H1 (cell line): ENCODE results near the gene ANKS1B. TPM values are rescaled to one million over a fixed set of nuclear protein-coding genes. Genes with fewer than 3 reads are reported as not detected.

Experiments used
- CTCF ChIA-PET: fragments of 300-600 bp; sonication (Branson Sonifier 250); formaldehyde crosslinking; loops from one replicate; lab custom pipeline; 2021; ENCODE audit not compliant: partially characterized antibody; lab: Charles Lee
- POLR2A ChIA-PET: fragments of 300-600 bp; sonication (Branson Sonifier 250); formaldehyde crosslinking; loops from one replicate; lab custom pipeline; 2021; ENCODE audit warnings: inconsistent platforms; ENCODE audit not compliant: partially characterized antibody; lab: Charles Lee
- DNase-seq, 2 experiments: peaks; one replicate each; pipeline versions ENCODE4 v3.0.0 to v3.0.0-alpha.2; 2010 to 2022; ENCODE audit warnings: low spot score in 2 of 2, low read depth in 1 of 2, mixed read lengths in 1 of 2
- FAIRE-seq: peaks from 2 replicates; lab custom pipeline; 2011; peaks lifted over from hg19 to GRCh38; lab: Jason Lieb, UNC
- H2AFZ ChIP-seq: 2 replicates; pipeline ENCODE4 v1.8.1; 2012; ENCODE audit warnings: low read length, inconsistent platforms
- H2AK5ac ChIP-seq: 2 replicates; pipeline ENCODE4 v1.6.1; 2013; ENCODE audit warnings: low read depth, low read length
- H2BK120ac ChIP-seq: replicated peaks from 2 replicates; pipeline ENCODE3; 2013; ENCODE audit warnings: low read depth, low read length, inconsistent platforms
- H2BK12ac ChIP-seq: 2 replicates; pipeline ENCODE4 v1.6.1; 2013; ENCODE audit warnings: low read depth, low read length
- H2BK15ac ChIP-seq: 2 replicates; pipeline ENCODE4 v1.6.1; 2013; ENCODE audit warnings: low read length
- H2BK20ac ChIP-seq: 2 replicates; pipeline ENCODE4 v1.6.1; 2013; ENCODE audit warnings: low read length
- H2BK5ac ChIP-seq: 2 replicates; pipeline ENCODE4 v1.6.1; 2013; ENCODE audit warnings: low read depth, low read length
- H3K14ac ChIP-seq: 2 replicates; pipeline ENCODE4 v1.6.1; 2013; ENCODE audit warnings: inconsistent platforms; ENCODE audit not compliant: insufficient read length
- H3K18ac ChIP-seq: 2 replicates; pipeline ENCODE4 v1.6.1; 2013; ENCODE audit warnings: low read length; ENCODE audit errors: extremely low read depth
- H3K23ac ChIP-seq: 2 replicates; pipeline ENCODE4 v1.6.1; 2013; ENCODE audit warnings: inconsistent platforms; ENCODE audit not compliant: insufficient read length
- H3K23me2 ChIP-seq: 2 replicates; pipeline ENCODE4 v1.6.1; 2013; ENCODE audit warnings: low read depth, low read length
- H3K27ac ChIP-seq: 2 replicates; pipeline ENCODE4 v1.6.1; 2011; ENCODE audit warnings: low read depth, low read length, inconsistent platforms
- H3K27me3 ChIP-seq, 4 experiments: replicated peaks in 1 of 4; 1 replicate in 1 of 4; 2 replicates in 3 of 4; pipeline versions ENCODE4 v1.6.1 to v1.8.1; 2011 to 2013; ENCODE audit warnings: low read length in 3 of 4, mild to moderate bottlenecking in 3 of 4, inconsistent platforms in 2 of 4, mixed read lengths in 2 of 4, moderate library complexity in 1 of 4; ENCODE audit not compliant: control insufficient read depth in 3 of 4, insufficient read depth in 3 of 4; ENCODE audit errors: extremely low read depth in 1 of 4
- H3K36me3 ChIP-seq, 4 experiments: 2 replicates each; pipeline versions ENCODE4 v1.6.1 to v1.8.1; 2011 to 2013; ENCODE audit warnings: mild to moderate bottlenecking in 4 of 4, low read length in 3 of 4, moderate library complexity in 2 of 4, control low read depth in 1 of 4, inconsistent platforms in 1 of 4; ENCODE audit not compliant: insufficient read depth in 4 of 4, control insufficient read depth in 2 of 4
- H3K4ac ChIP-seq: replicated peaks from 2 replicates; pipeline ENCODE3; 2013; ENCODE audit warnings: low read length, low read depth, mixed read lengths, inconsistent platforms; ENCODE audit not compliant: insufficient read length
- H3K4me1 ChIP-seq, 4 experiments: replicated peaks in 1 of 4; 1 replicate in 1 of 4; 2 replicates in 3 of 4; pipeline versions ENCODE4 v1.6.1 to v1.8.1; 2011 to 2013; ENCODE audit warnings: low read length in 3 of 4, inconsistent platforms in 2 of 4, mixed read lengths in 1 of 4; ENCODE audit not compliant: insufficient read depth in 4 of 4, control insufficient read depth in 3 of 4
- H3K4me2 ChIP-seq, 2 experiments: 2 replicates each; pipeline versions ENCODE4 v1.6.1 to v1.8.1; 2011 to 2013; ENCODE audit warnings: low read depth in 2 of 2, low read length in 2 of 2, control low read depth in 1 of 2, inconsistent platforms in 1 of 2, mild to moderate bottlenecking in 1 of 2; ENCODE audit not compliant: insufficient read depth in 1 of 2
- H3K4me3 ChIP-seq, 4 experiments: fragments of 200-600, 300-600 bp in 1 of 4; sonication (generic), shearing (Covaris generic), sonication (Bioruptor Twin) in 1 of 4; 2 replicates each; pipeline versions ENCODE4 v1.5.1 to v1.8.1; 2011 to 2016; ENCODE audit warnings: low read length in 4 of 4, low read depth in 3 of 4, control low read depth in 2 of 4, inconsistent platforms in 2 of 4, mild to moderate bottlenecking in 2 of 4, mixed read lengths in 1 of 4, moderate library complexity in 1 of 4; ENCODE audit not compliant: insufficient read depth in 2 of 4; ENCODE audit errors: extremely low read depth in 1 of 4
- H3K56ac ChIP-seq: replicated peaks from 2 replicates; pipeline ENCODE3; 2013; ENCODE audit warnings: low read depth, mild to moderate bottlenecking, mixed read lengths, low read length, inconsistent platforms; ENCODE audit not compliant: insufficient read length
- H3K79me1 ChIP-seq: 2 replicates; pipeline ENCODE4 v1.6.1; 2013; ENCODE audit warnings: low read depth, low read length, control low read depth
- H3K79me2 ChIP-seq, 2 experiments: 2 replicates each; pipeline versions ENCODE4 v1.6.1 to v1.8.1; 2012 to 2013; ENCODE audit warnings: low read length in 2 of 2, mild to moderate bottlenecking in 2 of 2, inconsistent platforms in 1 of 2; ENCODE audit not compliant: insufficient read depth in 2 of 2, control insufficient read depth in 1 of 2
- H3K9ac ChIP-seq, 4 experiments: replicated peaks in 1 of 4; 1 replicate in 1 of 4; 2 replicates in 3 of 4; pipeline versions ENCODE4 v1.6.1 to v1.8.1; 2011 to 2013; ENCODE audit warnings: low read depth in 3 of 4, low read length in 3 of 4, control low read depth in 2 of 4, mild to moderate bottlenecking in 2 of 4, moderate library complexity in 2 of 4, inconsistent platforms in 1 of 4; ENCODE audit errors: extremely low read depth in 1 of 4
- H3K9me3 ChIP-seq, 2 experiments: 2 replicates each; pipeline versions ENCODE4 v1.6.1 to v1.8.1; 2012 to 2013; ENCODE audit warnings: mild to moderate bottlenecking in 2 of 2, moderate library complexity in 2 of 2, control low read depth in 1 of 2, inconsistent platforms in 1 of 2, low read depth in 1 of 2, low read length in 1 of 2, mixed read lengths in 1 of 2; ENCODE audit not compliant: insufficient read depth in 2 of 2
- H4K20me1 ChIP-seq, 2 experiments: replicated peaks in 1 of 2; 2 replicates each; pipeline versions ENCODE3 to v1.8.1; 2011 to 2013; ENCODE audit warnings: inconsistent platforms in 2 of 2, low read length in 2 of 2, mild to moderate bottlenecking in 1 of 2; ENCODE audit not compliant: insufficient read depth in 2 of 2, control insufficient read depth in 1 of 2
- H4K5ac ChIP-seq: 2 replicates; pipeline ENCODE4 v1.6.1; 2013; ENCODE audit warnings: low read length, low read depth, mixed read lengths, inconsistent platforms; ENCODE audit not compliant: insufficient read length
- H4K8ac ChIP-seq: 2 replicates; pipeline ENCODE4 v1.8.0; 2013; ENCODE audit warnings: mild to moderate bottlenecking, moderate library complexity, low read length, inconsistent platforms; ENCODE audit not compliant: insufficient read depth; ENCODE audit errors: extremely low read depth
- H4K91ac ChIP-seq: replicated peaks from 2 replicates; pipeline ENCODE3; 2013; ENCODE audit warnings: low read length, mixed read lengths, inconsistent platforms; ENCODE audit not compliant: insufficient read length
- CREB1 ChIP-seq: IDR thresholded peaks from 2 replicates; pipeline ENCODE4 v1.6.1; 2012; ENCODE audit warnings: inconsistent platforms
- GTF2F1 ChIP-seq: IDR thresholded peaks from 2 replicates; pipeline ENCODE4 v1.6.1; 2012; ENCODE audit warnings: low read depth, low read length, improper control_type of control experiment, borderline replicate concordance
- RBBP5 ChIP-seq: IDR thresholded peaks from 2 replicates; pipeline ENCODE4 v1.7.1; 2012; ENCODE audit warnings: low read depth, mild to moderate bottlenecking, inconsistent platforms, low read length, moderate library complexity, borderline replicate concordance
- TAF7 ChIP-seq: optimal IDR thresholded peaks from 2 replicates; pipeline ENCODE3; 2011; ENCODE audit warnings: low read depth, mild to moderate bottlenecking, inconsistent platforms, low read length, moderate library complexity, borderline replicate concordance
- TEAD4 ChIP-seq: IDR thresholded peaks from 2 replicates; pipeline ENCODE4 v1.6.1; 2012; ENCODE audit warnings: low read depth, low read length, inconsistent platforms, mixed read lengths
- WGBS, 2 experiments: shearing (Covaris generic) in 1 of 2; methylation state at CpG; one replicate each; pipeline versions ENCODE4 v1.1.6 to v1.1.7; 2013 to 2015; ENCODE audit warnings: low lambda C conversion rate in 2 of 2, mixed read lengths in 2 of 2, inconsistent platforms in 1 of 2, low coverage in 1 of 2, missing lambda C conversion rate in 1 of 2; ENCODE audit not compliant: insufficient replicate concordance in 2 of 2, insufficient coverage in 1 of 2, insufficient read length in 1 of 2; ENCODE audit errors: extremely low coverage in 1 of 2, missing lambda C conversion rate in 1 of 2; 5-methylcytosine and 5-hydroxymethylcytosine counted together
- polyA plus RNA-seq, 7 experiments: library from polyadenylated mRNA; depleted of rRNA in 3 of 7; stranded (reverse) in 5 of 7; unstranded in 2 of 7; fragments of >200 nt in 5 of 7; fragments of 200-250 nt in 2 of 7; gene quantifications; 1 replicate in 5 of 7; 2 replicates in 1 of 7; 4 replicates in 1 of 7; pipeline versions ENCODE4 v1.2.1 to v1.2.3, GENCODE V29; 2011 to 2013; ENCODE audit warnings: missing spikeins in 2 of 7, mixed read lengths in 2 of 7
- total RNA-seq: library from RNA; stranded (reverse); fragmentation: NEBNext Ultra II Directional; extraction: Animal tissue kit (Norgen Biotek cat#: 25700); gene quantifications from 2 replicates; pipeline ENCODE4 v1.2.1, GENCODE V29; 2021
- TF ChIP-seq, protein P1 (sequence below): IDR thresholded peaks from 2 replicates; pipeline ENCODE4 v1.6.1; 2011; ENCODE audit warnings: low read length, improper control_type of control experiment

The ANKS1B gene
- total and polyA plus RNA-seq, 2 of the 8 experiments (the other 6 are each of a cell fraction or from before 2014, with no cell fraction given) = 2.7 to 6.1 TPM

DNA sequence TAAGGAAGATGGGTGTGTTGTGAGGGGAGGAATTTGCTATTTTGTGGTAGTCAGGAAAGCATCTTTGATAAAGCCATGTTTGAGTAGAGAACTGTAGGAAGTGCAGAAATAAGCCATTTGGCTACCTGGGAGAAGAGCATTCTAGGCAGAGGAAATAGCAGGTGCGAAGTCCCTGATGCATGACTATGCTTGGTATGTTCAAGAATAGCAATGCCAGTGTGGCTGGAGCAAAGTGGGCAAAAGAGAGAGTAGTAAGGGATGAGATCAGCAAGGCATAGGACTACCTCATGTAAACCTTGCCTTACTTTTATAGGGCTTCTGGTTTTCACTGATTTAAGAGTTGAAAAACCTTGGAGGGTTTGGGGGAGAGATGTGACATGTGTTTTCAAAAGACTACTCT is 702.6 kb downstream of the ANKS1B start:
- Histone ChIP-seq H3K23me2 (peaks cover 2% of the 10 kb centered on the region; the same call in 1 of the 2 replicates), H3K36me3 (no peaks in the 10 kb centered on the region), H3K4me3 (no peak overlapping the region), H4K91ac (no peak overlapping the region), H3K4me1 (no peaks in the 10 kb centered on the region), H2BK12ac (no peak overlapping the region), H3K14ac (no peak overlapping the region), H3K4ac (no peak overlapping the region), H3K4me2 (no peak overlapping the region), H3K79me1 (no peaks in the 10 kb centered on the region), H3K9ac (no peak overlapping the region), H2AFZ (no peak overlapping the region), H2BK20ac (no peak overlapping the region), H3K79me2 (no peaks in the 10 kb centered on the region), H2BK120ac (no peak overlapping the region), H3K9me3 (no peaks in the 10 kb centered on the region), H3K18ac (no peak overlapping the region), H2BK5ac (no peak overlapping the region), H4K8ac (no peak overlapping the region), H4K20me1 (no peaks in the 10 kb centered on the region), H3K23ac (no peak overlapping the region), H4K5ac (no peak overlapping the region), H3K56ac (no peak overlapping the region), H2BK15ac (no peak overlapping the region), H3K27me3 (no peaks in the 10 kb centered on the region), H2AK5ac (no peak overlapping the region), H3K27ac (no peak overlapping the region)
- TF ChIP-seq TEAD4 (no peak), GTF2F1 (no peak), CREB1 (no peak), RBBP5 (no peak), TAF7 (no peak)
- TF ChIP-seq, protein P1, sequence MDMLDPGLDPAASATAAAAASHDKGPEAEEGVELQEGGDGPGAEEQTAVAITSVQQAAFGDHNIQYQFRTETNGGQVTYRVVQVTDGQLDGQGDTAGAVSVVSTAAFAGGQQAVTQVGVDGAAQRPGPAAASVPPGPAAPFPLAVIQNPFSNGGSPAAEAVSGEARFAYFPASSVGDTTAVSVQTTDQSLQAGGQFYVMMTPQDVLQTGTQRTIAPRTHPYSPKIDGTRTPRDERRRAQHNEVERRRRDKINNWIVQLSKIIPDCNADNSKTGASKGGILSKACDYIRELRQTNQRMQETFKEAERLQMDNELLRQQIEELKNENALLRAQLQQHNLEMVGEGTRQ = no peak
- 92% methylated on average over 1 of the region's 1 CpG; no CpG with 5 or more reads in 1 of the 2 experiments for WGBS, 2 experiments
- FAIRE-seq (no peak), DNase-seq (no peak)
- POLR2A ChIA-PET = no interaction called here
- CTCF ChIA-PET = interaction anchor here (0.9 to 6.2 kb wide), 2 partner anchors 108 to 238 kb away, joined by 3 to 62 read pairs; no protein-coding TSS in a partner anchor
